Measurements from ENCODE around the gene WDR18.

- TF ChIP-seq MAX (IDR thresholded peaks at IDR 0.05) = no peak
- TF ChIP-seq CTCF (IDR thresholded peaks at IDR 0.05; ENCODE audit: low read depth, low read length, missing input control) = no peak
- TF ChIP-seq REST (IDR thresholded peaks at IDR 0.05) = no peak
- no peak for TF ChIP-seq ZBTB33 (IDR thresholded peaks at IDR 0.05)
- TF ChIP-seq RXRA (IDR thresholded peaks at IDR 0.05) = no peak
- TF ChIP-seq TAF1 (conservative IDR thresholded peaks at IDR 0.05) = no peak
- TF ChIP-seq SP1 (IDR thresholded peaks at IDR 0.05) = no peak
- no peak for TF ChIP-seq RAD21 (IDR thresholded peaks at IDR 0.05)
- no peak for TF ChIP-seq JUND (IDR thresholded peaks at IDR 0.05)
These were observed 11.9 kb upstream of the WDR18 start for GRCh38 chr19:972281-972680.
